Uterine smooth muscle cell (primary cell): ENCODE measurements around the gene FAM72C. TPM values are rescaled to one million over a fixed set of nuclear protein-coding genes. Genes with fewer than 3 reads are reported as not detected.

Experiments used
- total RNA-seq: library from RNA; depleted of rRNA; stranded (reverse); fragments of >200 nt; gene quantifications from 2 replicates; pipeline ENCODE4 v1.2.3, GENCODE V29; 2014

The FAM72C gene
- total RNA-seq, result 0.25 and 2.0 TPM in 2 replicates

DNA sequence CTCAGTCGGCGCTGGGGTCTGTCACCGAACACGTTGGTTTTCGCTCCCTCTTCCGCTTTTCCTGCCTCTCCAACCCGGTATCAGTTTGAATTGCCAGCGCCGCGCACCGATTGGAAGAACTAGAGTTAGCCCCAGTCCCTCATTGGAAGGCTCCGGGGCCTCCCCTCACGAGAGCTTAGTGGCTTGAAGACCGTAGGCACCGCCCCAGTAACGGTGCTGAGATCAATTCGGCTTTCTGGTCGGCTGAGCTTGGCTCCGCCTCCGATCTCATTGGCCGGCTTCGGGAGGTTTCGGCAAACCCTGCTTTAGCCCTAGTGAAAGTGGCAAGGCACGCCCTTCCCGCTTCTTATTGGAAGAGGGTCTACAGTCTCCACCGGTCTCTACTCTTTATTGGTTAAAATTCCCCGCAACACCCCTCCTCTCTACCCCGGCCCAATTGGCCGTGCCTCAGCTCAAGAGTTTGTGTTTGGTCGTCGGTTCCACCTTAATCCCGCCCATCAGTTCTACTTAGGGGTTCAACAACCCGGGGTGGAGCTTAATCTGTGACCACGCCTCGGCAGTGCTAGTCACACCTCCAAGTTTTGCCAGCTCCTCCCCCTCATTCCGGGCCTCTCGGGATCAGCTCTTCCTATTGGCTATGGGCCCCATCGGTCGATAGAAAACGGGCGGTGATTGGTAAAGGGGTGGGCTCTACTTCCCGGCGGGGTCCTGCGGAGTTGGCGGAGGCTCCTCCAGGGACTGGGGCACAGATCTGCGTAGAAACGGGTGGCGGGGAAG is at the start of gene FAM72C:
FAM72C (minus strand) TSS at position 63 of the 777 bp plus-strand sequence. CDS start 845 bp downstream, outside the sequence.

